Epithelial cell of prostate (primary cell): ENCODE measurements around the gene KCNJ3.

ENCODE experiments used
- DNase-seq: peaks from one replicate; pipeline ENCODE4 v3.0.0-alpha.2; 2011; ENCODE audit warnings: low read depth, low spot score
- H3K27ac ChIP-seq: fragments of 450-650 bp; 2 replicates; pipeline ENCODE4 v1.5.1; 2017; ENCODE audit warnings: mild to moderate bottlenecking

KCNJ3 gene, protein sequence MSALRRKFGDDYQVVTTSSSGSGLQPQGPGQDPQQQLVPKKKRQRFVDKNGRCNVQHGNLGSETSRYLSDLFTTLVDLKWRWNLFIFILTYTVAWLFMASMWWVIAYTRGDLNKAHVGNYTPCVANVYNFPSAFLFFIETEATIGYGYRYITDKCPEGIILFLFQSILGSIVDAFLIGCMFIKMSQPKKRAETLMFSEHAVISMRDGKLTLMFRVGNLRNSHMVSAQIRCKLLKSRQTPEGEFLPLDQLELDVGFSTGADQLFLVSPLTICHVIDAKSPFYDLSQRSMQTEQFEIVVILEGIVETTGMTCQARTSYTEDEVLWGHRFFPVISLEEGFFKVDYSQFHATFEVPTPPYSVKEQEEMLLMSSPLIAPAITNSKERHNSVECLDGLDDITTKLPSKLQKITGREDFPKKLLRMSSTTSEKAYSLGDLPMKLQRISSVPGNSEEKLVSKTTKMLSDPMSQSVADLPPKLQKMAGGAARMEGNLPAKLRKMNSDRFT

DNA sequence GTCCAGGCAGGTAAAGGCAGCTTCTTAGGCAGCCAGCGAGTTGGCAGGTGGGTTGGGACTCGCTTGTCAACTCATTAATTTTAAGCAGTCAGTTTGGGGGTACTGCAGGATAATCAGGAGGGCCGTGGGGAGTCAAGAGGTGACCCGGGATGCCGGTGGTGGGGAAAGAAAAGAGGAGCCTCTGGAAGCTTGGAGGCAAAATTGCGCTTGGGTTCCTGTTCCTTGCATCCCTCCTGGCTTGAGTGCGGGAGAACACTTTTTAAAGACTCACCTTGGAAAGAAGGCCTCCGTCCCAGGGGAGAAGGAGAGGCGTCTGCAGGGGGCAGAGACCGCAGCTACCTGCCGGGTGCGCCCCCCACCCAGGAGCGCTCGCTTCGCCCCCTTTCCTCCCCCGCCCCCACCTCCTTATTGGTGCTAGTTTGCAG lies at the start of gene KCNJ3:
Gene KCNJ3, plus strand, starts transcription at position 400 of the 425 bp plus-strand sequence. CDS start 81 bp downstream, outside the sequence.
- no peak for DNase-seq
- H3K27ac ChIP-seq, result no peak within 1 kb of the TSS

DNA sequence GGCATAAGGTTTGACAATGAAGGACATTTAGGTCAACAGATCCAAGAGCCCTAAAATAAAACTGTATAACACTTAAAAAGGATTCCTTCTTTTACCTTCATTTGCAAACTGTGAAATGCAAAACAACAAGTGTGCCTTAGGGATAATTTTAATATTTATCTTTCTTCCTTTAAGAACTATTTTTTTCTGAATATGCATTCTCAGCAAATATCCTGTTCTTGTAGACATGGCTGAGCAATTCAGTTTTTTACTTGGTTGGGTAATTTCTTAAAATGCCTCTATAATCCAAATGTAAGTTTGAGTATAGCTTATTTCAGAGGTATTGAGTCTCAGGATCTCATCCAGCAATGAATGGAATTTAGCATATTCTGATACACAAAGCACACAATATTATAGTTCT lies 43.0 kb upstream of the KCNJ3 start:
- H3K27ac ChIP-seq, result no peak overlapping the region
- no peak for DNase-seq

DNA sequence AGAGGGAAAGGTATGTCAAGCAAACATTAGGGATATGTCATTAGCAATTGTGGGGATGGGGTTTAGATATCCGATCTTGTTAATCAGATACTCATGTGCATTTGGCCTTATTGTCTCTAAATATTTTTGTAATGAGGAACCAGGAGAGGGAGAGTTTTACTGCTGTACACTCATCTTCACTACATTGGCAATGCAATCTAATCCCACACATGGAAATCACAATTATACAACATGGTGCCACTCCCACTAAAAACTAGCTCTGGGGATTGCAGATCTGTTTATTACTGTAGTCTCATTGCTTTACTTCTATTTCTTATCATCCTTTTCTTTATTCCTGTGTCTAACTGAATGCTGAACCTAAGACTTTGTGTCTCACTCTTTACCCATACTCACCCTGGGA lies 39.6 kb upstream of the KCNJ3 start:
- no peak overlapping the region for H3K27ac ChIP-seq
- no peak for DNase-seq

GRCh38 chr2:154664248-154664647 lies 34.2 kb upstream of the KCNJ3 start:
- no peak for DNase-seq

GRCh38 chr2:154670083-154670482 lies 28.4 kb upstream of the KCNJ3 start:
- no peak for DNase-seq
- H3K27ac ChIP-seq, result no peak overlapping the region

More at GRCh38 chr2:154664248-154664647, 34.2 kb upstream of the KCNJ3 start:
- no peak overlapping the region for H3K27ac ChIP-seq

GRCh38 chr2:154673694-154674093 lies 24.8 kb upstream of the KCNJ3 start:
- H3K27ac ChIP-seq, result no peak overlapping the region
- DNase-seq, result no peak

DNA sequence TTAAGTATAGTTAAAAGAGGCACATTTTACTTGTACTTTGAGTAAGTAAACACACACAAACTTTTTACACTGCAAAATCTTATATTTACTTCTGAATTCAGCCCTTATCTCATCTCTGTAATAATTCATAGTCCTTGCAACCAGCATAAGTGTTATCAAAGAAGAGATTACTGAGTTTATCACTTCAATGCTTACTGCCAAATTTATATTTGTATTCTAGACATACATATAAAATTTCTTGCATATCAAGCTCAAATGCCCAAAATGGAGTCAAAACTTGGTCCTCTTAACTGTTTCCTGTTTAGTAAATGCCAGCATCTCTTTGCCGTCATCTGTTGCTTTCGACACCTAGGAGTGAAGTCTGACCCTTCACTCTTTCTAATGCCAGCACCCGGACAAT lies 21.1 kb upstream of the KCNJ3 start:
- no peak for DNase-seq
- no peak overlapping the region for H3K27ac ChIP-seq

DNA sequence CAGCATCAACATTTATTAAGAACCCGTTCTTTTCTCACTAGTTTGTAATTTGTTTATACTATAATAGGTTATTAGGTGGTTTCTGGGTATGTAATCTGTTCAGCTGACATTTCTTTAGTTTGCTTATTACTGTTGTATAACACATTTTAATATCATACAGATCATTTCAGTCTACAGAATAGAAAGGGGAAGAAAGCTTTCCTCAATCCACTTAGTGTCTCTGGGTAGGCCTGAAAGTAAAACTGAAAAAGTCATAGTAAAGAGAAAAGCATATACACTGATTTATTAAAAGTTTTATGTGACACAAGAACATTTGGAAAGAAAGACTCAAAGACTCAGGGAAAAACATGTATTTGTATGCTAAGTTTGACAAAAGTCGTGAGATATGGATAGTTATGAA lies 16.8 kb upstream of the KCNJ3 start:
- no peak overlapping the region for H3K27ac ChIP-seq
- no peak for DNase-seq

- no peak overlapping the region for H3K27ac ChIP-seq
- no peak for DNase-seq
Observed at GRCh38 chr2:154686162-154686561, 12.3 kb upstream of the KCNJ3 start.

DNA sequence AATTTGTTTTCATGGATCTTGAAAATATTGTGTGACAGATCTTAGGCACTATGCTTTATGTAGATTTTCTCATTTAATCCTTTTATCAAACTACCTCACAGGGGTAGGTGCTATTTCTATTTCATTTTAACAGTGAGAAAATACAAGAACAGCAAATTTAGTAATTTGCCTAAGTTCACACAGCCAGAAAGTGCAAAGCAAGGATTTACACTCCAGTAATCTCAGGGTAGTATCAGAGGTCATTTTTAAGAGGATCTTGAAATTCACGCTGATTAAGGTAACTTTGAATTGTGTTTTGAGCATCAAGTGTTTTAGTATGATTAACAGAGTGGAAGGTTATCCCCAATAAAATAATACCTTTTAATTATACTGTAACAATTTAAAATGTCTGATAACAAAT lies 10.1 kb upstream of the KCNJ3 start:
- H3K27ac ChIP-seq, result no peak overlapping the region
- DNase-seq, result no peak

- no peak overlapping the region for H3K27ac ChIP-seq
- no peak for DNase-seq
Observed at GRCh38 chr2:154689158-154689557, 9.3 kb upstream of the KCNJ3 start.

GRCh38 chr2:154692927-154693326 lies 5.6 kb upstream of the KCNJ3 start:
- no peak overlapping the region for H3K27ac ChIP-seq
- DNase-seq, result no peak

DNA sequence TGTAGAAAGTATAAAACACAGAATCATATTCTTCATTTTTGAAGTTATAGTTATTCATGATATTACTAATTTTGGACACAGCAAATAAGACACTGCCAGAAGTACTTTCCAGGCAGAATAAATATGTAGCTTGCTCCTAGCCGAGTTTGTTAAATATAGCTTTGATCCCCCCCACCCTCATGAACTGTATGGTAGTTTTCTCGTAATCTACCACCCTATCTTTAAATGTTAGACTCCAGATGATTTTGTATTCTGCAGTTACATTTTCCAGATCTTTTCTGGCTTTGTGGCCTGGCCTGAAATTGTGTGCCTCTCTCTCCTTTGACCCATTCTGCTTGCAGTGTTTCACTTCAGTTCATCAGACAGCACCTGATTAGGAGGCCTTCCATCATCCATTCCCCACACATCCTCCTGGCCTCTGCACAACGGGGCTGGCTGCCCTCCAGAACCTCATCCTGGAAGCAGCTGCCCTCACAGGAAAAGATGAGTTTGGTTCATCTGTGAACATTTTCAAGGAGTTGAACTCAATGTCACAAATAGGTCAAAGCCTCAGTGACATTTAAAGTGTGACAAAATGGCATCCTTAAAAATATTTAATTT lies 4.7 kb upstream of the KCNJ3 start:
- no peak for DNase-seq
- no peak overlapping the region for H3K27ac ChIP-seq

DNA sequence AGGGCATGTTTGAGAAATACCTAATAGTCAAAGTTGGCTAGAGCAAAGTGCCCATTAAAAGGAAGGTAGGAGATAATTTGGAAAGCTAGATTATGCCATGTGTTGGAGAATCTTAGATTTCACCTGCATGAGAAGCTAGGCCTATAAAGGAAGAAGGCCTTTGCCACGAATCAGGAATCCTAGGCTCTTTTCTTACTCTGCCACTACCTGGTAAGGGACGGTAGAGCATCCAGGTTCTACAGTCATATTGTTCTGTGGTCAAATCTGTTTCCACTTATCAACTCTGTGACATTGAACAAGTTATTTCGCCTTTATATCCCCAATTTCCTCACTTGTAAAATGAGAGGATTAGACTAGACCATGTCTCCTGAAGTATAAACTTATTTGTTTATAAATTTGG lies 3.6 kb upstream of the KCNJ3 start:
- DNase-seq, result no peak

DNA sequence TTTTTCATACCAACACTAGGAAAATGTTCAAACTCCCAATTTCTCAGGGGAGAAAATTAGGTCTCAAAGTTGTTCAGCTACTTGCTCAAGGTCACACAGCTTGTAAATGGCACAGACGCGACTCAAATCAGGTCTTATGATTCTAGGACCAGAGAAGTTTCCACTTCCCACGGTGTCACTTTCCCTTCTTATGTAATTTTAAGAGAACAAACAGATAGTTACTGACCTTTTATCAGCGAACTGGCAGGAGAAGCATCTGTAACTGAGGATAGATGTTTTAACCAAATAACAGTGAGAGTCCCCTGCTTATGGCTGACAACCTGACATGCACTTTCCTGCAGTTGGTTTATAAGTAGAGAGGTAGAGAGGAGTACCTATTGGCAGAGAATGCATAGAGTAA lies 2.1 kb upstream of the KCNJ3 start:
- DNase-seq, result no peak
- no peak overlapping the region for H3K27ac ChIP-seq

More for the DNA sequence above, 3.6 kb upstream of the KCNJ3 start:
- H3K27ac ChIP-seq, result no peak overlapping the region

DNA sequence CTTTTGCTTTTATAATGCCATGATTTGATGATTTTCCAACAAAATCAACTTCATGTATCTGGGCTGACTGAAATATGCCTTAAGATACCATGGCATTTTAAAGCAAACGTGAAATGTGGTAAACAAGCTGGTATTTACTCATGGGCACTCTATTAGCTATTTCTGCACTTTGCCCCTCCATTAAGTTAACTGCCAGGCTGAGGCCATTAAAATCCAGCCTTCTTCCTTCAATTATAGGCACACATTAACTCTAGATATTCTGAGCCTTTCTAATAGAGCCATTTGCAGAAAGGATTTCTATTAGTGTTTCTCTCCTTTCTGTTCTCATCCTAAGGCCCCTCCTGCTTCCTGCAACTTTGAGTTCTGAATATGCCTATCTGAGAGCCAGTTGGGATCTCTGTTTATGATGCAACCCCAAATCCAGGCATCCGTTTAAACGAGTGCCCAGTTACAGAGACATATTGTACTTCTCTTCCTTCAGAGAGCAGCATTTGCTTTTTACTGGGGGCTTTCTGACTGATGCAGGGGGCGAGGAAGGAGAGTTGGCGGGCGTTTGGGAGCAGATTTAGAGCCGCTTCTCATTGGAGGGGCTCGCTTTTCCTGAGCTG lies 1.6 kb upstream of the KCNJ3 start:
- no peak for DNase-seq
- H3K27ac ChIP-seq, result no peak overlapping the region

DNA sequence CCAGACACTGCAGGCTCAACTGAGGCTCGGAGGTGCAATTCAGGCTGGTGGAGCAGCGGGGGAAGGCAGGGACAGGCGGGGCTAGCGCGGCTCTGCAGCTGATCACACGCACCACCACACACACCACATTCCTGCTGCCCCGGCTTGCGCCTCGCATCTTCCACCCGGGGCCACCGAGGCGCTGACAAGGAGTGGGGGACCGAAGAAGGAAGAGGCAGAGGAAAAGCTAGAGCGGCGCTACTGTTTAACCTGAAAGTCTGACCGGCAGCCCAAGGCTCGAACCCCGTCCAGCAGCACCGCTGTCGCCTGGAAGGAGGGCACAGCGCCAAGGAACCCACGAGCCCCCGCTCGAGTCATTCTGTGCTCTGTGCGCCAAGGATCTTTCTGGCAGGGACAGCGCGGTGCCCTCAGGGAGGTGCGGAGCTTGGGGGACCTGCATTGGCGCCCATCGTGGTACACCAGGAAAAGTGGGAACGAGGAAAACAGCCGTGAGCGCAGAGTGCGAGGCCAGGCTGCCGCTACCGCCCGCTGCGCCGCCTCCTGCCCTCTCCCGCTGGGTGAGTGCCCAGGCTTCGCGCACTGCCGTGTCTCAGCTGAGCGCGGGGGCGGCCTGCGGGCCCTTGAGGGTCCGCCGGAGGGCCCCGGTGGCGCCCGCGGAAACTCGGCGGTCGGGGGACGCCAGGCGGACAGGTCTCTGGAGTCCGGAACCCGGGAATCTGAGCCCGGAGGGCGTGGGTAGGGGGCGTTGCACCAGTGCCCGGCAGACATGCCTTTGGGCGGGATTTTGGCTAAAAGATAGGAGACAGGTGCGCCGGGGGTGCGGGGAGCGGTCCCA lies 860 bp upstream of the KCNJ3 start:
- no peak overlapping the region for H3K27ac ChIP-seq
- DNase-seq, result no peak

DNA sequence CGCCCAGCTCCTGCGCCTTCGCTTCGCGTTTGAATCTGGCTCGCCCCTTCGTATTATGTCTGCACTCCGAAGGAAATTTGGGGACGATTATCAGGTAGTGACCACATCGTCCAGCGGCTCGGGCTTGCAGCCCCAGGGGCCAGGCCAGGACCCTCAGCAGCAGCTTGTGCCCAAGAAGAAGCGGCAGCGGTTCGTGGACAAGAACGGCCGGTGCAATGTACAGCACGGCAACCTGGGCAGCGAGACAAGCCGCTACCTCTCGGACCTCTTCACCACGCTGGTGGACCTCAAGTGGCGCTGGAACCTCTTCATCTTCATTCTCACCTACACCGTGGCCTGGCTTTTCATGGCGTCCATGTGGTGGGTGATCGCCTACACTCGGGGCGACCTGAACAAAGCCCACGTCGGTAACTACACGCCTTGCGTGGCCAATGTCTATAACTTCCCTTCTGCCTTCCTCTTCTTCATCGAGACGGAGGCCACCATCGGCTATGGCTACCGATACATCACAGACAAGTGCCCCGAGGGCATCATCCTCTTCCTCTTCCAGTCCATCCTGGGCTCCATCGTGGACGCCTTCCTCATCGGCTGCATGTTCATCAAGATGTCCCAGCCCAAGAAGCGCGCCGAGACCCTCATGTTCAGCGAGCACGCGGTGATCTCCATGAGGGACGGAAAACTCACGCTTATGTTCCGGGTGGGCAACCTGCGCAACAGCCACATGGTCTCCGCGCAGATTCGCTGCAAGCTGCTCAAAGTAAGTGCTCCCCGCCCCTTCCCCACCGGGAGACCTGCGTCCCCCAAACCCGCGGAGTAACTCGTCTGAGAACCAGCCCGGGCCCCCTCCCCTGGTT lies 453 bp downstream of the KCNJ3 start:
- DNase-seq, result no peak

DNA sequence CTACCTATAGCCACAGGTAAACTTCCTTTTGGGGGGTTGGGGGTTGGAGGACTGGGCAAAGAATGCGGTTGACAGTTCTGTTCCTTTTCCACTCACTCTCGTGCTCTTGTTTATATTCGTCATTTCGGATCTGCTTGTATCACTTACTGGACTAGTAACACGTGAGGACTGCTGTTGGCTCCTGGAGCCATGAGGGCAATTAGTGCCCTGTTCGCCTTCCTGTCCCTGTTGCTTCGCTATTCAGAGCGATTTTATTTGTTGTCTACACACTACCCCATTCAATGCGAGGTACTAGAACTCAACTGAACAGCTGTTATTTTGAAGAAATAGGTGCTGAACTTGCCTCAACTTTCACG lies 1.1 kb downstream of the KCNJ3 start:
- no peak for DNase-seq
- no peak overlapping the region for H3K27ac ChIP-seq

More for the DNA sequence above, 453 bp downstream of the KCNJ3 start:
- H3K27ac ChIP-seq, result no peak overlapping the region

DNA sequence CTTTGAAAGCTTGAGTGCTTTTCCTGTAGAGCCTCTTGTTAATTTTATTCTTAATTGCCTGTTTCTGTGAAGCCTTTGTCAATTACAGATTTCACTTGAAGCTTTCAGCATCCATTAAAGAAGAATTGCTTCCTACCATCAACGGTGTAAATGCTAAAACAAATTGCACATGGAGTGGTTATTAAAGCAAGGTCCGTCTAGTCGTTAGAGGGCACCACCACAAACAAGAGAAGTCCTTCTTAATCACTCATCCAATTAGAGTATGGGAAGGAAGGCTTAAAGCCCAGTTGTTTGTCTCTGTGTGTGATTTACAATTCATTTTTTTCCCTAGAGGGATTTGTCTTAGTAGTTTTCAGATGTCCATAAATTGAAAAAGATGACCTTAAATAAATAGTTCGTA lies 1.6 kb downstream of the KCNJ3 start:
- H3K27ac ChIP-seq, result no peak overlapping the region
- no peak for DNase-seq
